ENCODE results near the gene NCOA5.

GRCh38 chr20:46133886-46134654 lies 44.3 kb upstream of the NCOA5 start:
- TF ChIP-seq CTCF (conservative IDR thresholded peaks at IDR 0.05) (no peak), ZFX (IDR thresholded peaks at IDR 0.05) (no peak)
